Fibroblast of lung (primary cell): Measurements from ENCODE around the gene PLEKHJ1.

Source experiments
- EZH2 ChIP-seq: IDR thresholded peaks from 2 replicates; pipeline ENCODE4 v1.5.1; 2012; ENCODE audit warnings: low read length, control low read depth, mild to moderate bottlenecking; ENCODE audit errors: missing control alignments
- TF ChIP-seq, protein P1 (sequence below), 2 donors: IDR thresholded peaks in 1 of 2; conservative IDR thresholded peaks in 1 of 2; 1 replicate in 1 of 2; 2 replicates in 1 of 2; pipeline ENCODE4 v1.5.1; 2011 to 2012; ENCODE audit warnings: low read length in 2 of 2, control low read depth in 1 of 2, inconsistent platforms in 1 of 2, low read depth in 1 of 2, mild to moderate bottlenecking in 1 of 2

DNA sequence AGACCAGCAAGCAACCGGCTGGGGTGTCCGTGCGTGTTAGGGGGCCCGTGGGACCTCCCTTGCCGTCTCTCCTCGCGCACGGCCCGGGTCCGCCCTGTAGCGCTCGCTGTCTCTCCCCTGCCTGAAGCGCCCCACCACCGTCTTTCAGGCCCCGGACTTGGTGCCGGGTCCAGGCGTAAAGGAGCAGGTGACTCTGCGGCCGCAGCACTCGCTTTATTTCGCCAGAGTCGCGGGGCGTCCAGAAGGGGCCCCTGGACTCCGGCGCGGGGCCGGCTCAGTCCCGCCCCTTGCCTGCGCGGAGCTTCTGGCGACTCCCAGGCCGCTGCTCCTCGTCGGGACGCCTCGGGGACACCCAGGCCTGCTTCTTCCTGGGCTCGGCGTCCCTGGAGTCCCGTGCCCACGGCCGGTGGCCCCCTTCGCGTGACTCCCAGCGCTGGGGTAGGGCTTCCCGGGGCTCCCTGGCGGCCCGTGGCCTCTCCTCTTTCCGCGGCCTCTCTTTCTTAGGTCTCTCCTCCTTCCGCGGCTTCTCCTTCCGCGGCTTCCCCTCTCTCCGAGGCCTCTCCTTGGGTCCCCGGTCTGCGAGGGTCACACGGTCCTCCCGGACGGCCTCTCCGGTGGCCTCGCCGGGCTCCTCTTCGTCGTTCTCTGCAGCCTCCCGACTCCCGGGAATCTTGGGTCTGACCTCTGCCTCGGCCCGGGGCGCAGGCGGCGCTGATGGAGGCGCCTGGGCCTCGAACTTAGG, 16.1 kb upstream of the PLEKHJ1 start:
- TF ChIP-seq, protein P1, sequence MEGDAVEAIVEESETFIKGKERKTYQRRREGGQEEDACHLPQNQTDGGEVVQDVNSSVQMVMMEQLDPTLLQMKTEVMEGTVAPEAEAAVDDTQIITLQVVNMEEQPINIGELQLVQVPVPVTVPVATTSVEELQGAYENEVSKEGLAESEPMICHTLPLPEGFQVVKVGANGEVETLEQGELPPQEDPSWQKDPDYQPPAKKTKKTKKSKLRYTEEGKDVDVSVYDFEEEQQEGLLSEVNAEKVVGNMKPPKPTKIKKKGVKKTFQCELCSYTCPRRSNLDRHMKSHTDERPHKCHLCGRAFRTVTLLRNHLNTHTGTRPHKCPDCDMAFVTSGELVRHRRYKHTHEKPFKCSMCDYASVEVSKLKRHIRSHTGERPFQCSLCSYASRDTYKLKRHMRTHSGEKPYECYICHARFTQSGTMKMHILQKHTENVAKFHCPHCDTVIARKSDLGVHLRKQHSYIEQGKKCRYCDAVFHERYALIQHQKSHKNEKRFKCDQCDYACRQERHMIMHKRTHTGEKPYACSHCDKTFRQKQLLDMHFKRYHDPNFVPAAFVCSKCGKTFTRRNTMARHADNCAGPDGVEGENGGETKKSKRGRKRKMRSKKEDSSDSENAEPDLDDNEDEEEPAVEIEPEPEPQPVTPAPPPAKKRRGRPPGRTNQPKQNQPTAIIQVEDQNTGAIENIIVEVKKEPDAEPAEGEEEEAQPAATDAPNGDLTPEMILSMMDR (conservative IDR thresholded peaks at IDR 0.05 in 1 of 2, IDR thresholded peaks at IDR 0.05 in 1 of 2; ENCODE audit: low read depth in 1 of 2, low read length in 2 of 2) = no peak
- TF ChIP-seq EZH2 = peak; percentile 11
